ENCODE data around the gene HS1BP3. TPM values are rescaled to one million over a fixed set of nuclear protein-coding genes. Genes with fewer than 3 reads are reported as not detected.
A peak's percentile ranks its signal among the peaks of the same experiment; 100 is the strongest.

HS1BP3 gene
- total RNA-seq, 1 donor from 2014 or later: 33.6 TPM

- Mint-ChIP-seq H3K4me3 (ENCODE audit: unreplicated experiment) (no peak overlapping the region), H3K9me3 (ENCODE audit: unreplicated experiment) (no peaks in the 10 kb centered on the region), H3K27me3 (ENCODE audit: unreplicated experiment) (peaks cover 4% of the 10 kb centered on the region), H3K4me1 (ENCODE audit: unreplicated experiment) (peaks cover 43% of the 10 kb centered on the region), H3K36me3 (ENCODE audit: low read depth, unreplicated experiment) (no peaks in the 10 kb centered on the region), H3K27ac (ENCODE audit: unreplicated experiment) (peak overlapping the region; percentile 90)
- no peak for TF ChIP-seq CTCF (IDR thresholded peaks at IDR 0.05; ENCODE audit: unreplicated experiment)
- DNase-seq (ENCODE audit: low spot score): peak; percentile 62
Measured at GRCh38 chr2:20578895-20579825, 71.7 kb downstream of the HS1BP3 start.

- no peaks in the 10 kb centered on the region for H3K9me3 Mint-ChIP-seq (ENCODE audit: unreplicated experiment)
- H3K27me3 Mint-ChIP-seq (ENCODE audit: unreplicated experiment): peaks cover 4% of the 10 kb centered on the region
- no peaks in the 10 kb centered on the region for H3K36me3 Mint-ChIP-seq (ENCODE audit: low read depth, unreplicated experiment)
Measured at GRCh38 chr2:20578266-20578894, 72.5 kb downstream of the HS1BP3 start.

GRCh38 chr2:20577495-20578235, 73.2 kb downstream of the HS1BP3 start:
- H3K4me1 Mint-ChIP-seq (ENCODE audit: unreplicated experiment): peaks cover 57% of the 10 kb centered on the region
- TF ChIP-seq CTCF (IDR thresholded peaks at IDR 0.05; ENCODE audit: unreplicated experiment): no peak
- no peaks in the 10 kb centered on the region for H3K36me3 Mint-ChIP-seq (ENCODE audit: low read depth, unreplicated experiment)
- no peak overlapping the region for H3K4me3 Mint-ChIP-seq (ENCODE audit: unreplicated experiment)
- H3K9me3 Mint-ChIP-seq (ENCODE audit: unreplicated experiment): no peaks in the 10 kb centered on the region
- H3K27me3 Mint-ChIP-seq (ENCODE audit: unreplicated experiment): peaks cover 3% of the 10 kb centered on the region
- DNase-seq (ENCODE audit: low spot score): no peak
- H3K27ac Mint-ChIP-seq (ENCODE audit: unreplicated experiment): peak overlapping the region; percentile 30

More at GRCh38 chr2:20578266-20578894, 72.5 kb downstream of the HS1BP3 start:
- TF ChIP-seq CTCF (IDR thresholded peaks at IDR 0.05; ENCODE audit: unreplicated experiment): no peak
- peak overlapping the region; percentile 90 for H3K27ac Mint-ChIP-seq (ENCODE audit: unreplicated experiment)
- DNase-seq (ENCODE audit: low spot score): no peak
- peaks cover 51% of the 10 kb centered on the region for H3K4me1 Mint-ChIP-seq (ENCODE audit: unreplicated experiment)
- H3K4me3 Mint-ChIP-seq (ENCODE audit: unreplicated experiment): no peak overlapping the region

GRCh38 chr2:20576598-20577115, 74.2 kb downstream of the HS1BP3 start:
- Mint-ChIP-seq H3K27ac (ENCODE audit: unreplicated experiment) (peak overlapping the region; percentile 87), H3K4me3 (ENCODE audit: unreplicated experiment) (no peak overlapping the region), H3K4me1 (ENCODE audit: unreplicated experiment) (peaks cover 66% of the 10 kb centered on the region), H3K36me3 (ENCODE audit: low read depth, unreplicated experiment) (no peaks in the 10 kb centered on the region), H3K27me3 (ENCODE audit: unreplicated experiment) (peaks cover 8% of the 10 kb centered on the region), H3K9me3 (ENCODE audit: unreplicated experiment) (no peaks in the 10 kb centered on the region)
- no peak for DNase-seq (ENCODE audit: low spot score)
- TF ChIP-seq CTCF (IDR thresholded peaks at IDR 0.05; ENCODE audit: unreplicated experiment): no peak

All from endothelial cell (in vitro differentiated cells).